Thymus (tissue), 14 donors: ENCODE data around the gene TDRD7. TPM values are rescaled to one million over a fixed set of nuclear protein-coding genes. Genes with fewer than 3 reads are reported as not detected.

Source experiments
- DNase-seq, 9 donors: peaks; one replicate each; pipeline ENCODE4 v3.0.0-alpha.2; 2013; ENCODE audit warnings: low spot score in 9 of 9, low read depth in 6 of 9, missing footprints in 1 of 9
- H3K27ac ChIP-seq, 2 donors: one replicate each; pipeline ENCODE4 v1.5.1; 2013; ENCODE audit warnings: control low read depth in 1 of 2, low read depth in 1 of 2, low read length in 1 of 2, mild to moderate bottlenecking in 1 of 2, moderate library complexity in 1 of 2
- H3K27me3 ChIP-seq, 2 donors: one replicate each; pipeline ENCODE4 v1.5.1; 2013; ENCODE audit warnings: low read length in 1 of 2; ENCODE audit not compliant: control insufficient read depth in 2 of 2, insufficient read depth in 1 of 2
- H3K36me3 ChIP-seq, 2 donors: one replicate each; pipeline ENCODE4 v1.5.1; 2013; ENCODE audit warnings: low read length in 1 of 2, mild to moderate bottlenecking in 1 of 2, moderate library complexity in 1 of 2; ENCODE audit not compliant: control insufficient read depth in 2 of 2, insufficient read depth in 2 of 2
- H3K4me1 ChIP-seq, 2 donors: one replicate each; pipeline ENCODE4 v1.5.1; 2013; ENCODE audit warnings: low read length in 2 of 2; ENCODE audit not compliant: control insufficient read depth in 2 of 2, insufficient read depth in 2 of 2
- H3K4me3 ChIP-seq, 2 donors: one replicate each; pipeline ENCODE4 v1.5.1; 2013; ENCODE audit warnings: low read length in 2 of 2, control low read depth in 1 of 2, mild to moderate bottlenecking in 1 of 2
- H3K9me3 ChIP-seq, 2 donors: one replicate each; pipeline ENCODE4 v1.5.1; 2013; ENCODE audit warnings: low read length in 1 of 2, mild to moderate bottlenecking in 1 of 2; ENCODE audit not compliant: control insufficient read depth in 2 of 2, insufficient read depth in 1 of 2
- WGBS: extraction: QIAGEN DNeasy Blood & Tissue Kit; methylation state at CpG from one replicate; pipeline ENCODE4 v1.1.7; 2013; 5-methylcytosine and 5-hydroxymethylcytosine counted together
- long read RNA-seq, 10 donors: transcript quantifications; one replicate each; lab custom pipeline, GENCODE V29; 2026
- polyA plus RNA-seq: library from polyadenylated mRNA; stranded (reverse); fragments of 200-250 nt; gene quantifications from one replicate; pipeline ENCODE4 v1.2.3, GENCODE V29; 2013
- total RNA-seq: library from RNA; stranded (reverse); fragments of 120-200 nt; gene quantifications from one replicate; pipeline ENCODE4 v1.2.4, GENCODE V29; 2013
- donor health status: healthy.

Gene TDRD7
- total RNA-seq: 12.3 TPM
- polyA plus RNA-seq: 14.2 TPM
- long read RNA-seq, donor 1: 0 reads
- long read RNA-seq, donor 2: 0 reads
- long read RNA-seq, donor 3, partial matches to known transcripts: 14 of 17 reads
- long read RNA-seq, donor 3, other reads (novel, unspliced or antisense): 0 of 17 reads
- long read RNA-seq, donor 4, partial matches to known transcripts: 5 of 7 reads
- long read RNA-seq, donor 4, other reads (novel, unspliced or antisense): 0 of 7 reads
- long read RNA-seq, donor 5, partial matches to known transcripts: 15 of 16 reads
- long read RNA-seq, donor 5, other reads (novel, unspliced or antisense): 0 of 16 reads
- long read RNA-seq, donor 6, partial matches to known transcripts: 5 of 6 reads
- long read RNA-seq, donor 6, other reads (novel, unspliced or antisense): 0 of 6 reads
- long read RNA-seq, donor 7, partial matches to known transcripts: 0 of 3 reads
- long read RNA-seq, donor 7, other reads (novel, unspliced or antisense): 0 of 3 reads
- long read RNA-seq, donor 8, partial matches to known transcripts: 0 of 1 reads
- long read RNA-seq, donor 8, other reads (novel, unspliced or antisense): 0 of 1 reads
- long read RNA-seq, donor 9, partial matches to known transcripts: 0 of 2 reads
- long read RNA-seq, donor 9, other reads (novel, unspliced or antisense): 0 of 2 reads
- long read RNA-seq, donor 10, partial matches to known transcripts: 6 of 6 reads
- long read RNA-seq, donor 10, other reads (novel, unspliced or antisense): 0 of 6 reads

- H3K36me3 ChIP-seq: no peaks in the 10 kb centered on the region
- peaks cover 0 to 20% of the 10 kb centered on the region in 2 donors for H3K27me3 ChIP-seq
- peaks cover 8 to 10% of the 10 kb centered on the region in 2 donors for H3K4me1 ChIP-seq
- peak within 1 kb of the TSS in 1 of 2 donors; percentile 79 for H3K27ac ChIP-seq
- peak within 1 kb of the TSS; percentile 59 to 95 for H3K4me3 ChIP-seq
- under 1% methylated on average over 115 of the region's 115 CpGs for WGBS
- H3K9me3 ChIP-seq: no peaks in the 10 kb centered on the region
- peak; percentile 62 to 93 (median 87) for DNase-seq
Observed at GRCh38 chr9:97411789-97412625, at the start of gene TDRD7. TSS of gene TDRD7 (plus strand) at chr9:97412096. CDS start at chr9:97428466, 16,370 bp downstream.

GRCh38 chr9:97362777-97363545 lies 48.9 kb upstream of the TDRD7 start:
- no peak for DNase-seq
- Histone ChIP-seq H3K27ac (no peak overlapping the region), H3K27me3 (no peaks in the 10 kb centered on the region), H3K4me1 (no peaks in the 10 kb centered on the region), H3K4me3 (no peak overlapping the region), H3K36me3 (no peaks in the 10 kb centered on the region), H3K9me3 (no peaks in the 10 kb centered on the region)
- 97% methylated on average over 5 of the region's 5 CpGs for WGBS

GRCh38 chr9:97363661-97364299 lies 48.1 kb upstream of the TDRD7 start:
- H3K9me3 ChIP-seq: no peaks in the 10 kb centered on the region
- no peak for DNase-seq
- H3K36me3 ChIP-seq: no peaks in the 10 kb centered on the region
- WGBS: 95% methylated on average over 11 of the region's 11 CpGs
- no peaks in the 10 kb centered on the region for H3K27me3 ChIP-seq
- no peak overlapping the region for H3K4me3 ChIP-seq
- H3K27ac ChIP-seq: no peak overlapping the region
- H3K4me1 ChIP-seq: no peaks in the 10 kb centered on the region

GRCh38 chr9:97364769-97365490 lies 47.0 kb upstream of the TDRD7 start:
- no peak overlapping the region for H3K27ac ChIP-seq
- no peaks in the 10 kb centered on the region for H3K27me3 ChIP-seq
- no peaks in the 10 kb centered on the region for H3K36me3 ChIP-seq
- H3K9me3 ChIP-seq: no peaks in the 10 kb centered on the region
- 87% methylated on average over 8 of the region's 8 CpGs for WGBS
- H3K4me1 ChIP-seq: no peaks in the 10 kb centered on the region
- no peak overlapping the region for H3K4me3 ChIP-seq
- DNase-seq: no peak

GRCh38 chr9:97365634-97366033 lies 46.3 kb upstream of the TDRD7 start:
- no peaks in the 10 kb centered on the region for H3K36me3 ChIP-seq
- 90% methylated on average over 5 of the region's 5 CpGs for WGBS
- no peak for DNase-seq
- no peaks in the 10 kb centered on the region for H3K27me3 ChIP-seq
- H3K4me3 ChIP-seq: no peak overlapping the region
- H3K9me3 ChIP-seq: no peaks in the 10 kb centered on the region
- no peaks in the 10 kb centered on the region for H3K4me1 ChIP-seq
- H3K27ac ChIP-seq: no peak overlapping the region

GRCh38 chr9:97366476-97366875 lies 45.4 kb upstream of the TDRD7 start:
- Histone ChIP-seq H3K27me3 (no peaks in the 10 kb centered on the region), H3K4me1 (no peaks in the 10 kb centered on the region), H3K27ac (no peak overlapping the region), H3K4me3 (no peak overlapping the region), H3K9me3 (no peaks in the 10 kb centered on the region), H3K36me3 (no peaks in the 10 kb centered on the region)
- WGBS: 99% methylated on average over 10 of the region's 10 CpGs
- DNase-seq: no peak

GRCh38 chr9:97366889-97367288 lies 45.0 kb upstream of the TDRD7 start:
- H3K9me3 ChIP-seq: no peaks in the 10 kb centered on the region

GRCh38 chr9:97367729-97368128 lies 44.2 kb upstream of the TDRD7 start:
- peak in 1 of 9 donors; percentile 8 for DNase-seq
- H3K27me3 ChIP-seq: no peaks in the 10 kb centered on the region
- H3K36me3 ChIP-seq: no peaks in the 10 kb centered on the region
- no peak overlapping the region for H3K27ac ChIP-seq
- WGBS: 96% methylated on average over 3 of the region's 3 CpGs
- H3K4me3 ChIP-seq: no peak overlapping the region
- H3K9me3 ChIP-seq: no peaks in the 10 kb centered on the region
- H3K4me1 ChIP-seq: no peaks in the 10 kb centered on the region

More at GRCh38 chr9:97366889-97367288, 45.0 kb upstream of the TDRD7 start:
- H3K27me3 ChIP-seq: no peaks in the 10 kb centered on the region
- H3K4me3 ChIP-seq: no peak overlapping the region
- H3K36me3 ChIP-seq: no peaks in the 10 kb centered on the region
- DNase-seq: no peak
- H3K27ac ChIP-seq: no peak overlapping the region
- no peaks in the 10 kb centered on the region for H3K4me1 ChIP-seq
- 90% methylated on average over 2 of the region's 2 CpGs for WGBS
